Keratinocyte (primary cell): ENCODE results near the gene ACAA1. TPM values are rescaled to one million over a fixed set of nuclear protein-coding genes. Genes with fewer than 3 reads are reported as not detected.

Source experiments
- DNase-seq: peaks from one replicate; pipeline ENCODE4 v3.0.0-alpha.2; 2011; ENCODE audit warnings: low read depth, missing footprints, low spot score
- FAIRE-seq: peaks from 2 replicates; lab custom pipeline; 2011; peaks lifted over from hg19 to GRCh38; lab: Jason Lieb, UNC
- H2AFZ ChIP-seq: 2 replicates; pipeline ENCODE4 v1.6.0; 2012; ENCODE audit warnings: low read length, control low read depth, inconsistent platforms; ENCODE audit not compliant: control insufficient read depth
- H3K27ac ChIP-seq: 2 replicates; pipeline ENCODE4 v1.5.1; 2011; ENCODE audit warnings: low read length; ENCODE audit not compliant: control insufficient read depth, insufficient read depth
- H3K27me3 ChIP-seq: 3 replicates; pipeline ENCODE4 v1.6.0; 2011; ENCODE audit warnings: low read length; ENCODE audit not compliant: control insufficient read depth, insufficient read depth; ENCODE audit errors: extremely low read depth
- H3K36me3 ChIP-seq, 2 experiments: 2 replicates in 1 of 2; 3 replicates in 1 of 2; pipeline ENCODE4 v1.5.1; 2011; ENCODE audit warnings: low read length in 2 of 2, mild to moderate bottlenecking in 1 of 2; ENCODE audit not compliant: control insufficient read depth in 2 of 2, insufficient read depth in 2 of 2; ENCODE audit errors: extremely low read depth in 1 of 2
- H3K4me1 ChIP-seq: 3 replicates; pipeline ENCODE4 v1.5.1; 2011; ENCODE audit warnings: low read length; ENCODE audit not compliant: control insufficient read depth, insufficient read depth; ENCODE audit errors: extremely low read depth
- H3K4me2 ChIP-seq: 3 replicates; pipeline ENCODE4 v1.6.0; 2011; ENCODE audit warnings: low read depth, low read length; ENCODE audit not compliant: control insufficient read depth, insufficient read depth; ENCODE audit errors: extremely low read depth
- H3K4me3 ChIP-seq, 3 experiments: fragments of 200-600 bp in 1 of 3; sonication (generic) in 1 of 3; 2 replicates in 2 of 3; 3 replicates in 1 of 3; pipeline ENCODE4 v1.5.1; 2011 to 2016; ENCODE audit warnings: low read length in 3 of 3, mild to moderate bottlenecking in 3 of 3, control low read depth in 2 of 3, inconsistent platforms in 1 of 3, low read depth in 1 of 3, mixed read lengths in 1 of 3, mixed run types in 1 of 3, moderate library complexity in 1 of 3; ENCODE audit not compliant: control insufficient read depth in 2 of 3, insufficient read depth in 2 of 3; ENCODE audit errors: extremely low read depth in 1 of 3
- H3K79me2 ChIP-seq: 2 replicates; pipeline ENCODE4 v1.6.0; 2012; ENCODE audit warnings: low read length; ENCODE audit not compliant: control insufficient read depth, insufficient read depth
- H3K9ac ChIP-seq: 3 replicates; pipeline ENCODE4 v1.6.0; 2011; ENCODE audit warnings: low read length; ENCODE audit not compliant: control insufficient read depth, insufficient read depth; ENCODE audit errors: extremely low read depth
- H3K9me1 ChIP-seq: 3 replicates; pipeline ENCODE4 v1.6.0; 2011; ENCODE audit warnings: low read length; ENCODE audit not compliant: control insufficient read depth, insufficient read depth; ENCODE audit errors: extremely low read depth
- H3K9me3 ChIP-seq: 2 replicates; pipeline ENCODE4 v1.5.1; 2012; ENCODE audit warnings: low read depth, low read length; ENCODE audit not compliant: control insufficient read depth
- H4K20me1 ChIP-seq: 3 replicates; pipeline ENCODE4 v1.6.0; 2011; ENCODE audit warnings: low read length; ENCODE audit not compliant: control insufficient read depth, insufficient read depth; ENCODE audit errors: extremely low read depth
- CTCF ChIP-seq, 3 experiments: IDR thresholded peaks in 1 of 3; conservative IDR thresholded peaks in 1 of 3; optimal IDR thresholded peaks in 1 of 3; 2 replicates in 2 of 3; 3 replicates in 1 of 3; pipeline versions ENCODE3 to v1.5.1; 2011; ENCODE audit warnings: low read length in 3 of 3, mild to moderate bottlenecking in 3 of 3, moderate library complexity in 2 of 3, control low read depth in 1 of 3, inconsistent platforms in 1 of 3; ENCODE audit not compliant: insufficient read depth in 2 of 3; ENCODE audit errors: extremely low read depth in 1 of 3
- EZH2 ChIP-seq: IDR thresholded peaks from one replicate; pipeline ENCODE4 v1.6.1; 2012; ENCODE audit warnings: inconsistent platforms, mild to moderate bottlenecking, low read length, moderate library complexity
- dilution Hi-C: fragments of 300-500 bp; cut with MboI; formaldehyde crosslinking; loops from one replicate; pipeline ENCODE4 v1.7.0; 2020; ENCODE audit warnings: low sequenced_read_pairs; ENCODE audit not compliant: extremely low pct_ligation_motif_present
- polyA plus RNA-seq, 5 experiments: library from polyadenylated mRNA; depleted of rRNA in 3 of 5; stranded (reverse) in 3 of 5; stranded (forward) in 1 of 5; unstranded in 1 of 5; fragments of >200 nt; gene quantifications; 1 replicate in 1 of 5; 2 replicates in 3 of 5; 3 replicates in 1 of 5; pipeline versions ENCODE4 v1.2.1 to v1.2.3, GENCODE V29; 2011 to 2012; ENCODE audit warnings: missing spikeins in 2 of 5, low read depth in 1 of 5, low replicate concordance in 1 of 5

The ACAA1 gene
- polyA plus RNA-seq, 1 donor (not counting 4 experiments of a cell fraction or from before 2014, with no cell fraction given) = 85.3 TPM

- H3K9me1 ChIP-seq = no peaks in the 10 kb centered on the region
- TF ChIP-seq CTCF (optimal IDR thresholded peaks at IDR 0.05 in 1 of 3, IDR thresholded peaks at IDR 0.05 in 1 of 3, conservative IDR thresholded peaks at IDR 0.05 in 1 of 3; ENCODE audit: extremely low read depth in 1 of 3, insufficient read depth in 2 of 3, low read length in 3 of 3) = no peak
- TF ChIP-seq EZH2 = no peak
- no peak overlapping the region for H3K4me3 ChIP-seq
- no peak overlapping the region for H3K9ac ChIP-seq
- dilution Hi-C loops = no loop called here
- FAIRE-seq (no peak), DNase-seq (no peak)
- no peaks in the 10 kb centered on the region for H3K27me3 ChIP-seq
- no peak overlapping the region for H3K4me2 ChIP-seq
- no peak overlapping the region for H3K27ac ChIP-seq
- H3K79me2 ChIP-seq = no peaks in the 10 kb centered on the region
- H2AFZ ChIP-seq = no peak overlapping the region
- no peaks in the 10 kb centered on the region for H4K20me1 ChIP-seq
- no peaks in the 10 kb centered on the region for H3K9me3 ChIP-seq
- H3K36me3 ChIP-seq = no peaks in the 10 kb centered on the region
- peaks cover 13% of the 10 kb centered on the region for H3K4me1 ChIP-seq
Measured at GRCh38 chr3:38147421-38147820, 10.5 kb upstream of the ACAA1 start.

- no peak for TF ChIP-seq CTCF (optimal IDR thresholded peaks at IDR 0.05 in 1 of 3, IDR thresholded peaks at IDR 0.05 in 1 of 3, conservative IDR thresholded peaks at IDR 0.05 in 1 of 3; ENCODE audit: extremely low read depth in 1 of 3, insufficient read depth in 2 of 3, low read length in 3 of 3)
- TF ChIP-seq EZH2 = no peak
- no peaks in the 10 kb centered on the region for H3K79me2 ChIP-seq
- no peak overlapping the region for H3K4me2 ChIP-seq
- no peak for FAIRE-seq
- peaks cover 1 to 3% of the 10 kb centered on the region in 2 experiments for H3K36me3 ChIP-seq
- peaks cover 12% of the 10 kb centered on the region for H3K4me1 ChIP-seq
- dilution Hi-C loops = no loop called here
- H3K9ac ChIP-seq = no peak overlapping the region
- no peak overlapping the region for H3K27ac ChIP-seq
- no peak overlapping the region for H2AFZ ChIP-seq
- H3K9me1 ChIP-seq = no peaks in the 10 kb centered on the region
- H4K20me1 ChIP-seq = no peaks in the 10 kb centered on the region
- no peaks in the 10 kb centered on the region for H3K9me3 ChIP-seq
- no peak overlapping the region for H3K4me3 ChIP-seq
- no peaks in the 10 kb centered on the region for H3K27me3 ChIP-seq
- DNase-seq = no peak
Measured at GRCh38 chr3:38146504-38146903, 9.6 kb upstream of the ACAA1 start.
